ENCODE measurements around the gene AFF1.

- TF ChIP-seq CTCF (conservative IDR thresholded peaks at IDR 0.05; ENCODE audit: low read length) (no peak), EZH2phosphoT487 (IDR thresholded peaks at IDR 0.05; ENCODE audit: borderline replicate concordance, low read depth, low read length) (no peak)
Measured at GRCh38 chr4:87012265-87012953, 77.6 kb downstream of the AFF1 start.
